Gastrocnemius medialis (tissue), 4 donors: ENCODE measurements around the gene RIPPLY2.

Experiments used
- CTCF ChIP-seq, 5 experiments: fragments of 450-650 bp in 3 of 5; fragments of 200-600 bp in 2 of 5; sonication (generic) in 2 of 5; IDR thresholded peaks in 4 of 5; conservative IDR thresholded peaks in 1 of 5; 1 replicate in 4 of 5; 2 replicates in 1 of 5; pipeline ENCODE4 v1.5.1; 2016 to 2019; ENCODE audit warnings: antibody characterized with exemption in 5 of 5, mild to moderate bottlenecking in 3 of 5, moderate library complexity in 3 of 5
- POLR2A ChIP-seq, 2 donors: fragments of 450-650 bp; IDR thresholded peaks; one replicate each; pipeline ENCODE4 v1.6.1; 2017; ENCODE audit warnings: antibody characterized with exemption in 2 of 2, mild to moderate bottlenecking in 2 of 2, moderate library complexity in 2 of 2

- TF ChIP-seq CTCF (IDR thresholded peaks at IDR 0.05 in 4 of 5, conservative IDR thresholded peaks at IDR 0.05 in 1 of 5) (no peak), POLR2A (IDR thresholded peaks at IDR 0.05) (no peak)
These were observed 25.9 kb downstream of the RIPPLY2 start for GRCh38 chr6:83878902-83879644.
